ENCODE measurements around the gene COMMD9. TPM values are rescaled to one million over a fixed set of nuclear protein-coding genes. Genes with fewer than 3 reads are reported as not detected.

Gene COMMD9
- total RNA-seq, 2 experiments from 2014 or later = 33.6 to 34.6 TPM

DNA sequence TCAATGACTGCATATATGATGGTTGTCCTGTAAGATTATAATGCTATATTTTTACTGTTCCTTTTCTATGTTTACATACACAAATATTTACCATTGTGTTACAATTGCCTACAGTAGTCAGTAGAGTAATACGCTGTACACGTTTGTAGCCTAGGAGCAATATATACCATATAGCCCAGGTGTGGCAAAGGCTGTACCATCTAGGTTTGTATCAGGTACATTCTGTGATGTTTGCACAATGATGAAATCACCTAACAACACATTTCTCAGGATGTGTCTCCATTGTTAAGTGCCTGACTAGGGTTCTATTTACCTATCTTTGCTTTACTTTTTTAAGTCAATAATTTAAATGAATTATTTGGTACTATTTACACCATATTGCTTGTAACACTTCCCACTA, 28.8 kb upstream of the COMMD9 start:
- Mint-ChIP-seq H3K4me3 (no peak overlapping the region), H3K9me3 (no peaks in the 10 kb centered on the region), H3K4me1 (ENCODE audit: low read depth) (no peaks in the 10 kb centered on the region), H3K36me3 (ENCODE audit: low read depth) (no peaks in the 10 kb centered on the region), H3K27ac (no peak overlapping the region), H3K27me3 (peaks cover 40% of the 10 kb centered on the region)
- Histone ChIP-seq H3K27me3 (ENCODE audit: control insufficient read depth in 1 of 2, insufficient read depth in 2 of 2, low read length in 2 of 2) (peaks cover 0 to 6% of the 10 kb centered on the region in 2 experiments), H3K4me1 (ENCODE audit: insufficient read depth, low read length) (no peaks in the 10 kb centered on the region), H3K27ac (ENCODE audit: low read depth in 1 of 2, low read length in 2 of 2) (no peak overlapping the region), H3K36me3 (ENCODE audit: insufficient read depth, low read length) (no peaks in the 10 kb centered on the region), H3K9me3 (ENCODE audit: control insufficient read depth in 1 of 2, insufficient read depth in 1 of 2, low read length in 2 of 2) (no peaks in the 10 kb centered on the region), H3K4me3 (ENCODE audit: low read length) (no peak overlapping the region)
- DNase-seq (no peak), ATAC-seq (ENCODE audit: poor library complexity) (no peak)
- intact Hi-C loops (cut with DNase I, micrococcal nuclease) = no loop called here
- ChIA-PET CTCF (no interaction called here), POLR2A (no interaction called here)
- TF ChIP-seq CTCF (IDR thresholded peaks at IDR 0.05) = no peak

- Histone ChIP-seq H3K27ac (ENCODE audit: low read depth in 1 of 2, low read length in 2 of 2) (no peak overlapping the region), H3K36me3 (ENCODE audit: insufficient read depth, low read length) (no peaks in the 10 kb centered on the region), H3K4me3 (ENCODE audit: low read length) (no peak overlapping the region), H3K4me1 (ENCODE audit: insufficient read depth, low read length) (no peaks in the 10 kb centered on the region), H3K9me3 (ENCODE audit: control insufficient read depth in 1 of 2, insufficient read depth in 1 of 2, low read length in 2 of 2) (no peaks in the 10 kb centered on the region), H3K27me3 (ENCODE audit: control insufficient read depth in 1 of 2, insufficient read depth in 2 of 2, low read length in 2 of 2) (peaks cover 0 to 6% of the 10 kb centered on the region in 2 experiments)
- POLR2A ChIA-PET = interaction anchor here (0.6 kb wide), 1 partner anchor 17 kb away, joined by 3 read pairs; no protein-coding TSS in a partner anchor
- DNase-seq = no peak
- ATAC-seq (ENCODE audit: poor library complexity) = no peak
- H3K9me3 Mint-ChIP-seq = no peaks in the 10 kb centered on the region
- no peak overlapping the region for H3K4me3 Mint-ChIP-seq
- no peak overlapping the region for H3K27ac Mint-ChIP-seq
- H3K4me1 Mint-ChIP-seq (ENCODE audit: low read depth) = no peaks in the 10 kb centered on the region
- CTCF ChIA-PET = no interaction called here
- intact Hi-C loops (cut with DNase I, micrococcal nuclease) = no loop called here
- H3K36me3 Mint-ChIP-seq (ENCODE audit: low read depth) = no peaks in the 10 kb centered on the region
- no peak for TF ChIP-seq CTCF (IDR thresholded peaks at IDR 0.05)
- H3K27me3 Mint-ChIP-seq = peaks cover 48% of the 10 kb centered on the region
Measured at GRCh38 chr11:36316049-36316448, 26.8 kb upstream of the COMMD9 start.

DNA sequence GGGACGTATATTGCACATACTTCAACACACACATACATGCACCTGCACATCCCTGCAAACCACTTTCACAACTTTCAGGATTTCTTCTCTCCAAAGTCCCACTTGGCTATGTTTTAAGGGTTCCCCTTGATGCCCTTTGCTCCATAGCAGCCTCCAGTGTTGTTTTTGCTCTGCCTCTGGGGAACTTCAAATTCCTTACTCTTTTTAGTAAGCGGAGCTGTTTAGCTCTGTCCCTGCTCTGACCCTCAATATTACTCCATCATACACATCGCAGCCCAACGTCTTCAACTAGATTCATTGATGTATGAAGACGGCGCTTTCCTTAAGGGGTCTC, 25.2 kb upstream of the COMMD9 start:
- ATAC-seq (ENCODE audit: poor library complexity) (no peak), DNase-seq (no peak)
- Histone ChIP-seq H3K9me3 (ENCODE audit: control insufficient read depth in 1 of 2, insufficient read depth in 1 of 2, low read length in 2 of 2) (no peaks in the 10 kb centered on the region), H3K4me3 (ENCODE audit: low read length) (no peak overlapping the region), H3K27ac (ENCODE audit: low read depth in 1 of 2, low read length in 2 of 2) (no peak overlapping the region), H3K4me1 (ENCODE audit: insufficient read depth, low read length) (no peaks in the 10 kb centered on the region), H3K27me3 (ENCODE audit: control insufficient read depth in 1 of 2, insufficient read depth in 2 of 2, low read length in 2 of 2) (peaks cover 0 to 3% of the 10 kb centered on the region in 2 experiments), H3K36me3 (ENCODE audit: insufficient read depth, low read length) (no peaks in the 10 kb centered on the region)
- no peaks in the 10 kb centered on the region for H3K9me3 Mint-ChIP-seq
- no peaks in the 10 kb centered on the region for H3K4me1 Mint-ChIP-seq (ENCODE audit: low read depth)
- intact Hi-C loops (cut with DNase I, micrococcal nuclease) = no loop called here
- no peak for TF ChIP-seq CTCF (IDR thresholded peaks at IDR 0.05)
- CTCF ChIA-PET = no interaction called here
- no peak overlapping the region for H3K4me3 Mint-ChIP-seq
- no peaks in the 10 kb centered on the region for H3K36me3 Mint-ChIP-seq (ENCODE audit: low read depth)
- no peak overlapping the region for H3K27ac Mint-ChIP-seq
- H3K27me3 Mint-ChIP-seq = peaks cover 55% of the 10 kb centered on the region
- POLR2A ChIA-PET = no interaction called here
